Nephron progenitor cell (in vitro differentiated cells): Measurements from ENCODE around the gene AHCTF1.
"Not testable (repeated sequence)": the region's sequence is repeated elsewhere in the genome, so short reads cannot be mapped to it uniquely, and the experiment has no call there.

Experiments used
- DNase-seq: peaks from one replicate; pipeline ENCODE4 v3.0.0; 2021
- H3K27ac Mint-ChIP-seq: 2 replicates; pipeline ENCODE4 v1.8.0; 2021; ENCODE audit warnings: mild to moderate bottlenecking, moderate library complexity, mixed read lengths
- H3K27me3 Mint-ChIP-seq: 2 replicates; pipeline ENCODE4 v1.8.0; 2021; ENCODE audit warnings: mild to moderate bottlenecking, low read depth, mixed read lengths; ENCODE audit not compliant: poor library complexity
- H3K36me3 Mint-ChIP-seq: 2 replicates; pipeline ENCODE4 v1.8.0; 2021; ENCODE audit warnings: low read depth, mixed read lengths
- H3K4me1 Mint-ChIP-seq: 2 replicates; pipeline ENCODE4 v1.8.0; 2021; ENCODE audit warnings: mixed read lengths
- H3K4me3 Mint-ChIP-seq: 2 replicates; pipeline ENCODE4 v1.8.0; 2021; ENCODE audit warnings: mild to moderate bottlenecking, moderate library complexity, mixed read lengths
- H3K9me3 Mint-ChIP-seq: 2 replicates; pipeline ENCODE4 v1.8.0; 2021; ENCODE audit warnings: mild to moderate bottlenecking, moderate library complexity, mixed read lengths
- TF ChIP-seq, protein P1 (sequence below): fragments of 200-600 bp; sonication (generic); IDR thresholded peaks from 2 replicates; pipeline ENCODE4 v1.5.0; 2021; ENCODE audit warnings: antibody characterized with exemption

Gene AHCTF1

GRCh38 chr1:246865921-246866320, 65.8 kb downstream of the AHCTF1 start:
- no peak for DNase-seq
- no peak overlapping the region for H3K27ac Mint-ChIP-seq
- H3K36me3 Mint-ChIP-seq, result peaks cover 81% of the 10 kb centered on the region
- TF ChIP-seq, protein P1, sequence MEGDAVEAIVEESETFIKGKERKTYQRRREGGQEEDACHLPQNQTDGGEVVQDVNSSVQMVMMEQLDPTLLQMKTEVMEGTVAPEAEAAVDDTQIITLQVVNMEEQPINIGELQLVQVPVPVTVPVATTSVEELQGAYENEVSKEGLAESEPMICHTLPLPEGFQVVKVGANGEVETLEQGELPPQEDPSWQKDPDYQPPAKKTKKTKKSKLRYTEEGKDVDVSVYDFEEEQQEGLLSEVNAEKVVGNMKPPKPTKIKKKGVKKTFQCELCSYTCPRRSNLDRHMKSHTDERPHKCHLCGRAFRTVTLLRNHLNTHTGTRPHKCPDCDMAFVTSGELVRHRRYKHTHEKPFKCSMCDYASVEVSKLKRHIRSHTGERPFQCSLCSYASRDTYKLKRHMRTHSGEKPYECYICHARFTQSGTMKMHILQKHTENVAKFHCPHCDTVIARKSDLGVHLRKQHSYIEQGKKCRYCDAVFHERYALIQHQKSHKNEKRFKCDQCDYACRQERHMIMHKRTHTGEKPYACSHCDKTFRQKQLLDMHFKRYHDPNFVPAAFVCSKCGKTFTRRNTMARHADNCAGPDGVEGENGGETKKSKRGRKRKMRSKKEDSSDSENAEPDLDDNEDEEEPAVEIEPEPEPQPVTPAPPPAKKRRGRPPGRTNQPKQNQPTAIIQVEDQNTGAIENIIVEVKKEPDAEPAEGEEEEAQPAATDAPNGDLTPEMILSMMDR, result no peak
- H3K4me1 Mint-ChIP-seq, result no peaks in the 10 kb centered on the region
- H3K9me3 Mint-ChIP-seq, result peaks cover 9% of the 10 kb centered on the region
- no peak overlapping the region for H3K4me3 Mint-ChIP-seq
- no peaks in the 10 kb centered on the region for H3K27me3 Mint-ChIP-seq

DNA sequence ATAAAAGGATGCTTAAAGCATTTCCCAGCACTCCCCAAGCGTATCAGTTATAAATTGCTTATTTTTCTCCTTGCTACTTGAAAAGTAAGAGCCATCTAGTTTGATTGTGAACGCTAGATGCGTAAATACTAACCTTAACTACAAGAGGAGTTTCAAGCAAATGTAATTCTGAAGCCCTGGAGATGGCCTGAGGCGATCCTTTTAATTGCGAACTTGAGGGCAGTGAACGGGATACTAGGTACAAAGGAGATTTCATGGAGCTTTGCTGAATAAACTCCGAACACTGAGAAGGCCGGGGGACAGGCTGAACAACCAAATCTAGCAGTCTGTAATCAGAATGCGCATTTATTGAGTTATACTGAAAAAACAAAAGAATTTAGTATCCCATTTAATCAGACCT, 68.0 kb downstream of the AHCTF1 start:
- H3K27ac Mint-ChIP-seq, DNase-seq, H3K4me1 Mint-ChIP-seq, H3K9me3 Mint-ChIP-seq, H3K4me3 Mint-ChIP-seq, H3K27me3 Mint-ChIP-seq: not testable (repeated sequence)
- H3K36me3 Mint-ChIP-seq, result peaks cover 81% of the 10 kb centered on the region

DNA sequence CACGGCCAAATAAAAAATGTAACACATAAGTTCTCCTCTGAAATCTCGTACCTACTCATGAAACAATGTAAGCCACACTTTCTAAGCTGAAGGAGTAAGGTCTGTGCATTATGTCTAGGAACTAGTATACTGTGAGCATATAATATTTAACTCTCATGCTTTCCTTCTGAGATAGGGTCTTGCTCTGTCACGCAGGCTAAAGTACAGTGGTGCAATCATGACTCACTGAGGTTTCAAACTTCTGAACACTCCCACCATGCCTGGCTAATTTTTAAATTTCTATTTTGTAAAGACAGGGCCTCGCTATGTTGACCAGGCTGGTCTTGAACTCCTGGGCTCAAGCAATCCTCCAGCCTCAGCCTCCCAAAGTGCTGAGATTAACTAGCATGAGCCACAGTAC, 71.3 kb downstream of the AHCTF1 start:
- DNase-seq, result no peak
- Mint-ChIP-seq H3K27ac (no peak overlapping the region), H3K4me3 (no peak overlapping the region), H3K9me3 (no peaks in the 10 kb centered on the region), H3K36me3 (peaks cover 85% of the 10 kb centered on the region), H3K27me3 (no peaks in the 10 kb centered on the region), H3K4me1 (no peaks in the 10 kb centered on the region)
- TF ChIP-seq, protein P1, result no peak

GRCh38 chr1:246856371-246856770, 75.4 kb downstream of the AHCTF1 start:
- H3K36me3 Mint-ChIP-seq, result peaks cover 94% of the 10 kb centered on the region
- H3K9me3 Mint-ChIP-seq, result no peaks in the 10 kb centered on the region
- no peak overlapping the region for H3K4me3 Mint-ChIP-seq
- TF ChIP-seq, protein P1, result no peak
- no peaks in the 10 kb centered on the region for H3K27me3 Mint-ChIP-seq
- no peaks in the 10 kb centered on the region for H3K4me1 Mint-ChIP-seq
- DNase-seq, result no peak
- H3K27ac Mint-ChIP-seq, result no peak overlapping the region

DNA sequence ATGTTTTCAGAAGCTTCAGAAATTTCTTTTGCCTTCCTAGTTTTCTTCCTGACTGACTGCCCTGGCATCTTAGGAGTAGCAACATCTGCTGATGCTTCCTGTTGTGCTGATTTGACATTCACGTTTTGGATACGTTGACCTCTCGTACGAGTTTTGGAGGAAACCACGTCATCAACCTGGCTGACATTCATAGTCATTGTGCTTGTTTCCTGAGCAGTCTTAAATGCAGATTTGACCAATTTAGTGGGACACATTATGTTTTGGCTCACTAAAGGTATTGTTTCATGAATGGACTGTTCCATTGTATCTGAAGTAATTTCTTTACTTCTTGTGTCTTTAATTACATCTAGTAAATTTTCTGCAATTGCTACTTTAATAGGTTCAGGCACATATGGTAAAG, 81.1 kb downstream of the AHCTF1 start:
- not testable (repeated sequence) for H3K27me3 Mint-ChIP-seq, H3K4me3 Mint-ChIP-seq, DNase-seq, H3K27ac Mint-ChIP-seq, H3K9me3 Mint-ChIP-seq, H3K4me1 Mint-ChIP-seq
- peaks cover 92% of the 10 kb centered on the region for H3K36me3 Mint-ChIP-seq

DNA sequence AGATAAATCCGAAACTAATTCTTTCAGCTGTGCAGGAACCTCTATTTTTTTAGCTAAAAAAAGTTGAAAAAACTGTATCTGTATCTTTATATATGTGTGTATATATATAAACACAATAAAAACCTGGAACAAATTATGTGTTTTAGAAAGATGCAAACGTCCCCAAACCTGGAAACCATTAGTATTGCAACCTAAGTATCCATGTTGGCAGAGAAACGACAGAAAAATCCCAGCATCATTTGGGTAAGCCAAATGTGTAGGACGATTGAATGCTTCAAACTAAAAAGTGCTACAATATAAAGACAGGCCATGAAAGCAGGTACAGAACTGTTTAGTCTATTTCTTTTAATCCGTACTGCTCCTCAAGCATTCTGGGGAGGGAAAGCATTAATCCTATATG, 87.9 kb downstream of the AHCTF1 start:
- no peak for DNase-seq
- Mint-ChIP-seq H3K27me3 (no peaks in the 10 kb centered on the region), H3K4me3 (no peak overlapping the region), H3K4me1 (no peaks in the 10 kb centered on the region), H3K36me3 (peaks cover 80% of the 10 kb centered on the region), H3K9me3 (no peaks in the 10 kb centered on the region), H3K27ac (no peak overlapping the region)
- TF ChIP-seq, protein P1, result no peak

- not testable (repeated sequence) for DNase-seq
Observed at GRCh38 chr1:246840761-246841160, 91.0 kb downstream of the AHCTF1 start.

GRCh38 chr1:246838118-246838456, 93.7 kb downstream of the AHCTF1 start:
- no peaks in the 10 kb centered on the region for H3K9me3 Mint-ChIP-seq
- H3K4me3 Mint-ChIP-seq, result no peak overlapping the region
- H3K27me3 Mint-ChIP-seq, result no peaks in the 10 kb centered on the region
- H3K27ac Mint-ChIP-seq, result no peak overlapping the region
- H3K36me3 Mint-ChIP-seq, result peaks cover 29% of the 10 kb centered on the region
- TF ChIP-seq, protein P1, result no peak
- DNase-seq, result no peak
- H3K4me1 Mint-ChIP-seq, result no peaks in the 10 kb centered on the region

More at GRCh38 chr1:246840761-246841160, 91.0 kb downstream of the AHCTF1 start:
- not testable (repeated sequence) for H3K27me3 Mint-ChIP-seq, H3K4me1 Mint-ChIP-seq, H3K4me3 Mint-ChIP-seq, H3K9me3 Mint-ChIP-seq
- H3K27ac Mint-ChIP-seq, result peak overlapping the region; percentile 69
- H3K36me3 Mint-ChIP-seq, result peaks cover 54% of the 10 kb centered on the region
